Stimulated activated CD4-positive, alpha-beta T cell treated with anti-CD3 and anti-CD28 coated beads, TNF-alpha, amount 100 ng/mL, for 24 hours (primary cell): ENCODE measurements around the gene LPAR2.

ENCODE experiments used
- DNase-seq, 3 experiments: peaks; one replicate each; pipeline ENCODE4 v3.0.0-alpha.2; 2020; ENCODE audit warnings: low read depth in 3 of 3

Gene LPAR2

GRCh38 chr19:19597809-19598306, 30.2 kb downstream of the LPAR2 start:
- peak in 1 of 3 experiments; percentile 47 for DNase-seq

- DNase-seq: no peak
Observed at GRCh38 chr19:19595171-19595701, 32.8 kb downstream of the LPAR2 start.

DNA sequence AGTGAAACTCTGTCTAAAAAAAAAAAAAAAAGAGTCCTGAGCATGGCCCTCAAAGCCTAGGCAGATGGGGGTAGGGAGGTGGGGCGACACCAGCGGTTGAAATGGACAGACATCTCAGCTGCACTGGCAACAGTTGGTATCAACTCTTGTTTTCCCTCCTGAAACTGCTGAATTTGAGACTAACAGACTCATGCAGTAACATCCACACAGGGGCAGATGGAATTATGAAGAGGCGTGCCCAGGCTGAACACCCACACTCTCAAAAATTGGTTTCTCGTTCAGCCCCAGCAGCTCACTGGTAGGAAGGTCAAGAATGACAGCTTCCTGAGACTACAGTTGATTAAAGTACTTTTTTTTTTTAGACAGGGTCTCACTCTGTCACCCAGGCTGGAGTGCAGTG, 33.6 kb downstream of the LPAR2 start:
- DNase-seq: no peak

DNA sequence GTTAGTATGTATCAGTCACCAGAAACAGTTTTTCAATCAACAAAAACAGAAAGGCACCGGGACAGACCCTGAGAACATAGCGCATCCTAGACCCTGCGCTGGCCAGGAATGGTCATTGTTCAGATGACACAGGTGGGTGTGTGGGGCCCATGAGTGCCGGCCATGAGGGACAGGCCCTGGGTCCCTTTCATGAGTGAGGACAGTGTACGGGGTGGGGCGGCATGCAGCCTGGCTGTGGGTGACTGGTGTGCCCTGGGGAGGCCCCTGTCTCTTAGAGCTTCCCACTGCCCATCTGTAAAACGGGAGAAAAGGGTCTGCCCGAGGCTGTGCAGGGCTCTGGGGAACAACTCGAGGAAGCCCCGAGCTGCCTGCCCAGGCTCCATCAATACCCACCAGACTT, 35.3 kb downstream of the LPAR2 start:
- DNase-seq: no peak

- peak; percentile 48 to 66 (median 64) for DNase-seq
Observed at GRCh38 chr19:19591133-19591825, 36.7 kb downstream of the LPAR2 start.

DNA sequence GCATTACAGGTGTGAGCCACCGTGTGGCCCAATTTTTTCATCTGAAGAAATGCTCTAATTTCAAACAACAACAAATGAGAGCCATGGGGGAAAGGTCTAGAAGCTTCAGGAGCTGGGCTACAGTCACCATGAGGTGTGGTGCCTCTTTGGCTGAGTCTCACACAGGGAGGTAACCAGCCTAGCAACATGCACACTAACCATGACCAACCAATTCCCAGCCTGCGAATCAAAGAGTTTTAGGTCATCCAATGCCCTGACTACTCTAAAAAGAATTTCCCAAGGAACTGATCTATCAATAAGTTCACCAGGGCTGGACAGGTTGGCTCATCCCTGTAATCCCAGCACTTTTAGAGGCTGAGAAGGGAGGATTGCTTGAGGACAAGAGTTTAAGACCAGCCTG, 39.5 kb downstream of the LPAR2 start:
- DNase-seq: no peak

DNA sequence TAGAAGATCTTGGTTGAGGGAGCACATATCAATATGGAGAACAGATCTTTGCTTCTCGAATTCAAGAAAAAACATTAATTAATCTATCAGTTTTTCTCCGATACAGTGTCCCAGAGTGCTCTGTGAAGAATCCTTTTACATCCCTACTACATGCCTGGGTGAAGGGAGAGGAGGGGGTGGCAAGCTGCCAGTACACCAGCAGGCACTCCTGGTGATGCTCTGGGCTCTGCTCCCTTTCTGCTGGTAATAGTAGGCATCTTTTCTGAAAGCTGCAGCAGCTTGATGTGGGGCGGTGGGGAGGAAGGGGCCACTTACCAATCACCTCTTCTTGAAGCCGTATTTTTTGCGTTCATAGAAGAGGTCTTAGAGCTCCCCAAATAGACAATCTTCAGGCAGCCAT, 40.2 kb downstream of the LPAR2 start:
- no peak for DNase-seq

GRCh38 chr19:19584356-19584755, 43.7 kb downstream of the LPAR2 start:
- DNase-seq: no peak

DNA sequence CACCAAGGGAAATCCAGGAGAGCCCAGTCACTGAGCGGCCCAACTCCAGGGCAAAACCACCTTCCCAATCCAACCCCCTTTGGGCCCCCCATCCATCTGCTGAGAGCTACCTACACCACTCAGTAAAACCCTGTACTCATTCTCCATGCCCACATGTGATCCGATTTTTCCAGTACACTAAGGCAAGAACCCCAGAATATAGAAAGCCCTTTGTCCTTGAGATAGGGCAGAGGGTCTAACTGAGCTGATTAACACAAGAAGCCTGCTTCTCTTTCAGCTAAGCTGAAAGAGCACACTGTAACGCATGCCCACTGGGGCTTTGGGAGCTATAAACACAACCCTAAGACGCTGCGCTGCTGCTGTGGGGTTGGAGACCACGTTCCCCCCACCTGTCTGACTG, 45.5 kb downstream of the LPAR2 start:
- DNase-seq: no peak

- no peak for DNase-seq
Observed at GRCh38 chr19:19581391-19581790, 46.6 kb downstream of the LPAR2 start.

DNA sequence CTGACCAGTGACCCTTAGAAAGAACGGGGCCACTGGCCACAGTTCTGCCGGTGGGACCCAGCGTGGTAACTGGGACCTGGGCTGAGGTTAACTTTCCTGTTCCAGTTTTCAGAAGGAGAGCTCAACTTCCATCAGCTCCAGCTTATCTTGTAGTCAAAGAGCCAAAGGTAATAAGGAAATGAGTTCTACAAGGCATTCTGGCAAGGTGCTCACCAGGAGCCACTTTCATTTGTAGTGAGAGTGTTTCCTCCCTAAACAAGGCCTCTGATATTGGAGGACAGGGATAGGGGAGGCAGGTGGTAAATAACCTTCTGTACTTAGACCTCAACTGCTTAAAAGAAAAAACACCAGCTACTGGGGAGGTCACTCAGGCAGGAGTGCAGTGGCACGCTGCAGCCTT, 47.6 kb downstream of the LPAR2 start:
- no peak for DNase-seq

DNA sequence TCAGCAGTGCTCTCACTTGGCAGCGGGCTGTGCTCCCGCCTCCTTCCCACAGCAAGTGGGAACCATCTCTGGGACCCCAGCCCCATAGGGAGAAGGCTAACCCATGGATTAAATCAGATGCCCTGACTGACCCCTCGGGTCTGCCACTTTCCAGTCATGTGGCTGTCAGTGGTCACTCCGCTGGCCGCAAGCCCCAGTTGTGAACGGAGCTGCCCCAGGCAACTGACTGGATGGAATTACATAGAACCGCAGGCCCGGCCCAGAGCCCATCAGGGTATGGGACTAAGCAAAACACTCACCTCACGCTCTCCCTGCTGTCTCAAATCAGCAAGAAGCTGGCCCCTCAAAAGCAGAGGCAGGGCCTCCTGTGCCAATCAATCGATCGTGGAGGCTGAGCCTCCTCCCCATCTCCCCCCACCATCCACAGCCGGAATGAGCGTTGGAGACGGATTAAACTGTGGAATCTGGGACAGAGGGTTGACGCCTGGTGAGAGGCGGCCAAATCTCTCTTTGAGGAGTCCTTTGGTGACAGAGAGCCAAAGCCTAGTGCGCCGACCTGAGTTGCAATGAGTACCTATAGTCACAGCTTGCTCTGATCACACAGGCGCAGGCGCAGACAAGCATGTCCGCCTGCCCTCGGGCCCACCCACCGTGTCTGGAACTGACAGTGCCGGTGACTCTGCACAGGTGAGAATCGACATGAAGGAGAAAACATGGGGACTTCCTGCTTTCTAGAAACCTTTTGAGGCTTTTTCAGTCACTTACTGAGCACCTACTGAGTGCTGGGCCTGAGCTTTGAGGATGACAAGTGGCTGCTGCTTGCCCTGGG, 48.3 kb downstream of the LPAR2 start:
- DNase-seq: no peak

GRCh38 chr19:19578252-19578651, 49.8 kb downstream of the LPAR2 start:
- DNase-seq: no peak

- no peak for DNase-seq
Observed at GRCh38 chr19:19575411-19575810, 52.6 kb downstream of the LPAR2 start.
